Keratinocyte (primary cell): ENCODE data around the gene SLC25A23.

Experiments used
- CTCF ChIP-seq, 3 experiments: IDR thresholded peaks in 1 of 3; conservative IDR thresholded peaks in 1 of 3; optimal IDR thresholded peaks in 1 of 3; 2 replicates in 2 of 3; 3 replicates in 1 of 3; pipeline versions ENCODE3 to v1.5.1; 2011; ENCODE audit warnings: low read length in 3 of 3, mild to moderate bottlenecking in 3 of 3, moderate library complexity in 2 of 3, control low read depth in 1 of 3, inconsistent platforms in 1 of 3; ENCODE audit not compliant: insufficient read depth in 2 of 3; ENCODE audit errors: extremely low read depth in 1 of 3
- EZH2 ChIP-seq: IDR thresholded peaks from one replicate; pipeline ENCODE4 v1.6.1; 2012; ENCODE audit warnings: inconsistent platforms, mild to moderate bottlenecking, low read length, moderate library complexity

- TF ChIP-seq CTCF (optimal IDR thresholded peaks at IDR 0.05 in 1 of 3, IDR thresholded peaks at IDR 0.05 in 1 of 3, conservative IDR thresholded peaks at IDR 0.05 in 1 of 3; ENCODE audit: extremely low read depth in 1 of 3, insufficient read depth in 2 of 3, low read length in 3 of 3) (no peak), EZH2 (no peak)
Observed at GRCh38 chr19:6413721-6414643, 45.6 kb downstream of the SLC25A23 start.
